Umbilical cord (tissue), 2 donors: Measurements from ENCODE around the gene ZEB2. TPM values are rescaled to one million over a fixed set of nuclear protein-coding genes. Genes with fewer than 3 reads are reported as not detected.

ENCODE experiments used
- DNase-seq: peaks from one replicate; pipeline ENCODE4 v3.0.0-alpha.2; 2015; ENCODE audit warnings: low spot score
- total RNA-seq: library from RNA; depleted of rRNA; stranded (reverse); fragments of >200 nt; gene quantifications from one replicate; pipeline ENCODE4 v1.2.3, GENCODE V29; 2014; ENCODE audit warnings: low replicate concordance; ENCODE audit not compliant: insufficient read depth

Gene ZEB2
- total RNA-seq, 1 donor from 2014 or later: 136 TPM

DNA sequence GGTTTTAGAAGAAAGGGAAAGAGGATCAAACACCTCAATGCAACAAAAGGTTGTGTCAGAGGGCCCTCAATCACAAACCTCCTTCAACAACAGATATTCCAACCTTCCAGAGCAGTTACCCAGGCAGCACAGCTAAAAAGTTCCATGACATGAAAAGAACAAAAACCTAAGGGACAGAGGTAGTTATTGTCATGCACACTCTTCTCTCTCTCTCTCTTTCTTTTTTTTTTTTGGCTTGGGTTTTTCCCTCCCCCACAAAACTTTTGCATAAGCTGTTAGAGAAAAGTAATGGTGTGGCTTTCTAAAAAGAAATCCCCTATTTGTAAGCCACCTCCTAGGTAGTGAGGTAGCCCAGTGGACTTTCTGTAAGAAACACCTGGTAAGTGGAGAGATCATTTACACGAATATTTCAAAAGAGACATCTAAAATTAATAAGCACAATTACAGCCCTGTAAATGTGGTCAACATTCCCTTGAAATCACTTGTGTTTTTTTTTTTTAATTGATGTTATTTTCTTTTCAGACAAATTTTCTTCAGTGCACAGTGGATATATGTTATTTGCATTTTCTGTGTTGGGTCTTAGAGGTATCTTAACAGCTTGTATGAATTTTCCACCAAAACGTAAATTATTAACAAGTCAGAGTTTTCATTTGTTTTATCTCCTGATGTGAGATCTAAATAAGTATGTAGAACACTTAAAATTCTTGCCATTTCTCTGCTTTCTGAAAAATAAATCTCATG lies 48.4 kb downstream of the ZEB2 start:
- DNase-seq: no peak

DNA sequence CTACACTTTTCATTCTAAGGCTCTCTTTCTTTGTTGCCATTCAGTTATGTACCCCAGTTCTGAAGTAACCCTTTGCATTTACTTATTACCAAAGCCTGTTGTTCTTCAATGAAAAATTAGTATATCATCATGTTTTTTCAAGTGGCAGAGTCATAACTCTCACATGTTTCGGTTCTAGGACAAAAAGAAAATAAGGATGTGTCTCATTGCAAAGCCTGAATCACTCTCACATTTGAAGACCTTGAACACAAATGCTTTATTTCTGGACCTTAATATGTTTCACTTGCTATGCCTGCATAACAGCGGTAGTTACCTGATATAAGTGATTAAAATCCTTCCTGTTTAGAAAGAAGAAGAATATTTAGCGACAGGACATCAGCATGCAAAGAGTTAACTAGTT lies 49.1 kb downstream of the ZEB2 start:
- no peak for DNase-seq

DNA sequence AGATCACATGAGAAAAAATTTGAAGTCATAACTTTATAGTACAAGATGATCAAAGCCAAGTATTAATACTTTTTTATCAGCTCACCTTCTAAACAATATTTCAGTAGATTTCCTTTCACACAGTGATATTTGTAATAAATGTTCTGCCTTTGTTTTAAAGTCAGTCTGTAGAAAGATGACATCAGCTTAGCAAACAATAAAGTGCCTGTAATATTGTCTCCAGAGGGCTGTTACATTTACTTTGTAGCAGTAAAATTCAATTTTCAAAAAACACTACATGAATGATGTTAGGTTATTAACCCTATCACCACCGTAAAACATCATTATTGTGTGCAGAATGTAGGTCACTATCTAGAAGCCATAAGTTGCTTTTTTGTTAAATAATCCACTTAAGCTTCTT lies 49.6 kb downstream of the ZEB2 start:
- no peak for DNase-seq

DNA sequence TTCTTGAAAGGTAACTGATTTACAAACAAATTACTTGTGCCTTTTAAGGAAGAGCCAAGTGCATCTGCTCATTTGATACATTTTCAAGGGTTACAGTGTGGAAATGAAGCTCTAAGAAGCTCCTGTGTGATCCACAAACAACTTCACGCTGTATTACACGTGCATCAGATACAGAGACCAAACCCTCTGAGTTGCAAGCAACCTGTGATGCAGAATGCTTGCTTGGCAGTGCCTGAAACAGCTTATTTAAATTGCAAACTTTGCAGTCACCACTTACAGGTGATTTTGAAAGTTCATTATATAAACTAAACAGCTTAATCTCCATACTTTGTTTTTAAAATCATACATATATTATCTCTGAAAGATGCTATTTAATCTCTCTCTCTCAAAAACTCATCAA lies 50.1 kb downstream of the ZEB2 start:
- no peak for DNase-seq

DNA sequence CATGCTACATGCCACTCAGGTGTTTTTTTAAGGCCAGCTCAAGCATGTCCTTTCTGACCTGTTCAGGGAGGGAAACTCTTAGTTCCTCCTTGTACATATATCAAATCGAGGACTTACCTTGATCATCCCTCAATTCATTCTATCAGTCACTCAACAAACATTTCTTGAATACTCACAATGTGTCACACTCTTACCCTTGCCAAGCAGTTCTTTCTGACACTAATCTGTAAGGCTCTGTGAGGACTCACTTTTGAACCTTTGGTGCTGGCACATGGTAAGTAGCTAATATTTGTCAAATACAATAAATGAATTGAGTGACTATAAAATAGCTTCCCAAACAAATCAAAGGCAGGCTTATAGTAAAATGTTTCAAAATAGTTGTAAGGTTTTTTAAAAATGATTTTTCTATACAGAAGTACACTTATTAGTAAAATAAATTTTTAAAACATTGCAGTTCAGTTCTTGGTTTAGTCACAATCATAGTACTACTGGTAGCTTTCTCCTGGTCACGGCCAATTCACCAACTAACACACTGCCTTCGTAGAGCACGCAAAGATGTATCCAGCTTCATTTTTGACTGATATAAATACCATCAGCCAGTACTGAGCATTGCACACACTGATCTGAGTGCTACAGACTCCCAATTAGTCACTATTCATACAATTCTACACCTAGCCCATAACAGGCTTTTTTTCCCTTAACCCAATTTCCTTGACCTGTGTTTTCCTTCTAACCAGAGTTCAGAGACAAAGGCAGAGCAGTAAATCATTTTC lies 50.9 kb downstream of the ZEB2 start:
- no peak for DNase-seq

DNA sequence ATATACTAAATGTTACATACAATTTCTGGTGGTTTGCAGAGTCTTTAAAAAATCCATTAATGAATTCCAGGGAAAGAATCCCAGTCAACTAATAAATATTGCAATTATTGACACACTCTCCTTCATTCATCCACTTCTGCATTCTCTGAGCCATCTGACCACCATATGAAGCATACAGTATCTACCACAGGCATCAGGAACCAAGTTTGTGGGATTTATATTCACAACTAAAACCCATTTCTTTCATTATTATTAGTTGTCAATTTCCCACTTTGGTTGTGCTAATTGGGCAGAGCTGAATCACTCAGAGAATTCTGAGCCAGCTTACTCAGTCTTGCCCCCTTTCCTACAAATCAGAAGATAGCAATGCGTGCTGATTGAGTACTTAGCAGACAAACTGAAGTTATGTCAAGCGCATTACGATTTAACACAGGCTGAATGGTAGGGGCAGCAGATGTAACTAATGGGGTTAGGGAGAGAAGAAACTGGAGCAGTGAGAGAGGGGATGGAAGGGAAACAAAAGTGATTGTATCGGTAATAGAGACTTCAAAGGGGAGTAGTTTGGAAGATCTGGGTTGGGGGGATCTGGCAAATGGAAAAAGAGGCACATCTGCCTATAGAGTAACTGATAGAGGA lies 52.3 kb downstream of the ZEB2 start:
- DNase-seq: no peak

DNA sequence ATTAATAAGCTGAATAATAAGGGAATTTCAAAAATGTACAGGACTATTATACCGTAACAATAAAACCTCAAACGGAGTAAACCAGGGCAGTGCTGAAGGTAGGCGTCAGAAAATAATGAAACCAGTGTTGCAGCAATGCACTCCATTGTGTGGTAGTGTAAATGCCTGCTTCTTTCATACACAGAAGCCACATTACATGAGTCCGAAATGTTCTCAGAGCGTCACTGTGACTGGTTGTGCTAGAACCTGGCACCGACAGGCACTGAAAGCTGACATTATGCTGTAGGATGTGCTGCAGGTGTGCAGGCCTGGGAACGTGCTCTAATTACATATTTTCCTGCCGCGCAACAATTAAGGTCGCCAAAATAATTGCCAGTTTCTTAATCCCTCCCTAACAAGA lies 53.3 kb downstream of the ZEB2 start:
- no peak for DNase-seq

DNA sequence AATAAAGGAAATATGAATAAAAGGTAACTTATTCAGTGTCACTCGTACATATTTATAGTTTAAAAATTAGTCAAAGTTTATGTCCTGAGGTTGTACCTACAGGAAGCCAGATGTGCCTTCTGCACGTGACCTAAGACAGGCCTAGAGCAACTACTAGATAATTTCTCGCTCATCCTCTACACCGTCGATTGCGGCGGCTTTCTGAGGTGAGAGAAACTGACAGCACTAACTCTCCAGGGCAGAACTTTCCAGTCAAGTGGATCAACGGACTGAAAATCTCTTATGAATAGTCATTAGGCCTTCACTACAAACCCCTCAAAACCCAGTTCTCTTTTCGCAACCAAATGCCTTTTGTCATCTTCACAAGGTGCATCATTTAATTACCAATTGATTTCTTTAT lies 54.2 kb downstream of the ZEB2 start:
- no peak for DNase-seq

DNA sequence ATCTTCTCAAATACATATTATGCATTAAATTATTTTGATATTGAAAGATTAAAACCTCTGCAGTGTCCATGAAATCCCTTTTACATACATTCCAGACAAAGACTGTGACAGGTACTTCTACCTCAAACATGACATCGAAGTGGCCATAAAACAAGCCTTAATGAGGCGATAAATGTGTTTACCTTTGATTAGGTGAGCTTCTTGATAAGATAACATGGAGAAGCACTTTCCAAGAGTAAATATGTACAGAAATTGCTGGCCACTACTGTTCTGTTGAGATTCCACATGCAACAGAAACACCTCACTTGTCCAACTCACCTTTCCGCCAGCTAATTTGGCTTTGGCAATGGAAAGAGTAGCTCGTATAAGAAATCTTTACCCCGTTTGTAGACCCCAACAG lies 55.2 kb downstream of the ZEB2 start:
- DNase-seq: no peak

DNA sequence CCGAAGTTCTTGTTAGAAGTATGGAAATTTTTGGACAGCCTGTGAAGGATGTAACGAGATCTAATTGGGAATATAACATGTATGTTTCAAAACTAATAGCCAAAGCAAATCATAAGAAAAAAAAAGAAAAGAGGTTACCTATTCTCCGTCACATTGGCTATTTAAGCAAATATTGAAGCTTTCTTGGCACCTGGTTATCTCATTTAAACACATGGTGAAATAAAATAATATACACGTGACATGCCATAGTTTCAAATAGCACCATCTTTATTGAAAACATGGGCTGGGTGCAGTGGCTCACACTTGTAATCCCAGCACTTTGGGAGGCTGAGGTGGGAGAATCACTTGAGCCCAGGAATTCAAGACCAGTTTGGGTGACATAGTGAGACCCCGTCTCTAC lies 56.7 kb downstream of the ZEB2 start:
- no peak for DNase-seq

DNA sequence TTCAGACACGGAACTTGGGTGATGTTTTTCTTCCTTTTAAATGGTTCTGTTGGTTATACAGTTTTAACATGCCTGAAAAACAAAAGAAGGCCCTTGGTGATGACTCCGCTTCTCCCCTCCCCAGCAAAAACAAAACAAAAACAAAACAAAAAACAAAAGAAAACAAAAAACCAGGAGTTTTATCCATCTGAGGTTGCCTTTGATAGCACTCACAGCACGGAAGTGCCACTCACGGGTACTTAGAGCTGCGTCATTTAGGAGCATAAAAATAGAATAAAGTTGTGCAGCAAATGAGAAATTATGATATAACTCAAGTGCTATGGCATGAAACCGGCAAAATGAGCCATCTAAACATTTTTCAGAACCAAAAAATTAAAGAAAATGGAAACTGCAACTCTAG lies 57.7 kb downstream of the ZEB2 start:
- DNase-seq: no peak

DNA sequence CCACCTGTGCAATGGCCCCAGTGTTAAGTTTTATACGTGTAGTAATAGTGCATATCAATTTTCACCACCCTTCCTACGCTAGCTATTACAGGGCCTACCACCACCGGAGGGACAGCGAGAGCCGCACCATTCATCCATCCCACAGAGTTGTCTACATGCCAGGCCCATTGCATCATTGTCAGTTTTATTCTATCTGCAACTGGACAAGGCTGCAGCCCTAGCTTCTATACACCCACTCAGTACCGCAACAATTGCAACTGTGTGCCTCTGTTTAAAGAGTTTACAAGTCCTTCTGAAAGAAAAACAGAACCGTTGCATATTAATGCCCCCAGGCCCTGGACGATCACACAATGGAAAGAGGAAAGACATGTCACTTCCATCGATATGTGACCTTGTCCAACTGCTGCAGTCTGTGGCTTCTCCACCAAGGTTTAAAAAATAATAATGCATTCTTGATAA lies 58.6 kb downstream of the ZEB2 start:
- DNase-seq: no peak

DNA sequence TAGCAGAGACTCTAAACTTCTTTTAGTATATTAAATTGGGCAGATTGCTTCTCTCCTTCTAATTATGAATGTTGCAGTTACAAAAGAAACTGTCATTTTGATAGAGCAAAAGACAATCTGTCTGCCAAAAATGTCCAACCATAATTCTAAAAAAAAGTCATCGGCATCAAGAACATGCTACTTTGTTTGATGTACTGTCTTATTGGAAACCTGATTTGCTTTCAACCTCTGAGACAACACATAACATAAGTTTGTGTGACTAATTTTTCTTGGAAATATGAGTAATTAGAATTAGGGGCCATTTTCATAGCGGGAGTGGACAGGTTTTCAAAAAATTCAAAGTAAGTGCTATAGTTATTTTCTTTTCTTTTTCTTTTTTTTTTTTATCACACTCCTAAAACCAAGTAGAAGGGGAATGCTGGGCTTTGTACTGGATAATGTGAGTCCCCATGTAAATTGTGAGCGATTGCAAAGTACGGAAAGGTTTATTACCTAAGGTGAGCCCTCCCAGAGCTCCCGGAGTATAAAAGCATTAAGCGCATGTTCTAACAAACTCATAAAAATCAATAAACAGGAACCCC lies 59.1 kb downstream of the ZEB2 start:
- DNase-seq: no peak

DNA sequence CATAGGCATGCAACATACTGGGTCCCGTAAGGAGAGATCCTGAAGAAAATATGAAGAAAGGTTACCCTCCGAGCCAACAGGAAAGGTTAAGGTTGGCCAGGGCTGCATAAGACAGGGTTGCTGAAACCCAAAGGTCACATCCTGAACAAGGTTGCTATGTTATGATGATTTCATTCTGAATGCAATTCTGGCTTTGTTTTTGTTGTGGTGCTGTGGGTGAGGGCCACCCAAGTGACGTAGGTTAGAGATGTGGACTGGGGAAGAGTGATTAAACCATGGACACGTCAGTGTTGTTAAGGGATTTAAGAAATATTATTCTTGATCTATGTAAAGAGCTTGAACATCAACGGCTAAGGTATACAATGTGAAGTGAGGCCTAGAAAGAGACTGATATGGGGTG lies 60.0 kb downstream of the ZEB2 start:
- no peak for DNase-seq

DNA sequence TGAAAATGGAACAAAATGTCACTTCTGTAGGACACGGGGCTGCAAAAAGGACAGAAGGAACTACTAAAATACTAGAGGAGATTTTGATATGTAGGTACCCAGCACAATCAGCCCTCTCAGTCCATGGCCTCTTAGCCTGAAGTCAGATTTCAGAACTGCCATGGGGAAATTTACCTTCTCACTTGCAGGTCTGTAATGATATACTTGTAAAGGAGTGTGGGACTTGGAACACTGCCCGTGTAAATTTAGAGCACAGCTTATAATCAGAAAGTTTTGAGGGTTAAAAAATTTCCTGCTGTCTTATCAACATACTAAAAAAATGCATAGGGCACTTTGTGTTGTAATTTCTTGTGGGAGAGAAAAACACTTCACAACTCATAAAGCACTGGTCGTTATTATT lies 60.6 kb downstream of the ZEB2 start:
- DNase-seq: no peak

DNA sequence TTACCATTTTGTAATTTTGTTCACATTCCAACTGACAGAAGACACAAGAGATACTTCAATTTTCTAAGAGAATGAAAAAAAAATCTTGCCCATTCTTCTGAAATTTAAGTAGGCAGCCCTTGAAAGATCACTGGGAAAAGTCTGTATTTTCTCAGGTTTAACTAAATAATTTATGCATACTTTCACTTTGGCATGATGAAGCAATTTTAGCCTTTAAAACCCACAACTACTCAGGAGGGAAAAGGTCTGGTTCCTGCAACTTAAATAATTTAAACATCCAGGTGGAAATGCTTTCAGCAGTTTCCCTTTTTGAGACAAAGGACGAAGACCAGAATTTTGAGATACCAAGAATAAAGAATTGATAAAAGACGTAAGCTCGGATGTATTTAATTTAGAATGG lies 61.4 kb downstream of the ZEB2 start:
- DNase-seq: no peak

DNA sequence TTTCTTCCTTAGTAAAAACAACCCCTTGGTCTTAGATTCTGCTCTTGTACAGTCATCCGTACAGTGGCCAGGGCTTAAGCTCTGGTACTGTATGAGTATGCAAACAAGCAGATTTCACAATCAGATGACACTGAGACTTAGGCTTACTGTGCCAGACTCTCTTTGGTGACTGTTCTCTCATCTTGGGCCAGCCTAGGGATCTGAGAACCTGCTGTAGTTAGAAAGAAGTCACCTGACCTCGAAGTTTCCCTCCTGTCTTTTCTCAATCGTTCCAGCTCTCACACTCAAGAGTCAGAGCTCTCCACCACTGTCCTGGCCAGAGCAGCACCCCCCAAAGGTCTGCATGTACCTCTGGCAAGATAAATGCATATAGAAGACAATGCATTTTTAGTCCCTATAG lies 63.2 kb downstream of the ZEB2 start:
- DNase-seq: peak; percentile 80

DNA sequence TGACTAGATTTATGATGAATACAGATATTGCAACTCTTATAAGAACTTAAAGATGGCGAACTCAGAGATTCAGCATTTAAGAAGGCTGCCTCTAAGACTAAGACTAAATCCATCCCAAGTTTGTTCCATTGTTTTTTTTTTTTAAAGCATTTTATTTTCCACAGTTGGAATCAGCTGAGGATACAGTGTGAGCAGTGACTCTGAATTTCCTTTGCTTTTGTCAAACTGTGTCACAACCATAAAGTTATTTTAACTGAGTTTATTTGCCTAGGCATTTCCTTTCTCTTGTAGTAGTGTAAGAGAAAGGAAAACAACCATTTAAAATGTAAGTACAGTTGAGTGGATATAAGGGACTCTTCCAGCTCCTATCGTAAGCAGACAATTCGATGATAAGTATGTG lies 63.9 kb downstream of the ZEB2 start:
- DNase-seq: no peak

DNA sequence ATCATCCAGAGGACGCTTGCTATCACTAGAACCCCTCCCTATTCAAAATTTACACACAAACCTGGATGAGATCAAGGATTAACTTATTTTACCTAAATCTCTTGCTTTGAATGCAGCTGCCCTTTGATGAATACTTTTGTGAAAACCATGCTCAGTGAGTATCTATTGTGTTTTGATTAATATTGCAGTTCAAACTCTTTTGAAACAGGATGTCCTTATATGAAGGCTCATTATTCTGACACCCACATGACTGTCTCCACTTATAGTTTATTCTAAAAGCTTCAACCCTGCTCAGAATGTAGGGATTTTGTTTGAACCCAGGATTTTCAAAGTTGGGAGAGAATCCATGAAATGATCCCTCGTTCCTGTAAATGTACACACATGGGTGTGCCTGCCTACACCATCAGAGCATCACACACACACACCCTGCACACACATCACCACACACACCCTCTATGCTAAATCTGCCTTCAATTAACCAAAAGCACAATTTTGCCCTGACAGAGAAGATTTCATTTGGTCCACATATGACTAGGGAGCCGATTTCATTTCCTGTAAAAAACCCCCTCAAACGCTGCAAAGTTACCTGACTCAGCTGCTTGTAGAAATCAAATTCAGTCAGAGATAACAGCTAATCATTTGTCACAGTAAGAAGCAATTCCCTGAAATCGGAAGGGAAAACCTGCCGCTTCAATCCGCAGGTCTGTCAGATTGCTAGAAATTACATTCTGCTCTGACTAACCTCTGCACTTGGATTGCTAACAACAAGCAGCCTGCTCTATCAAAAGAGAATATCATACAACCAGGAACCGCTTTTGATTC lies 65.2 kb downstream of the ZEB2 start:
- DNase-seq: peak; percentile 67

DNA sequence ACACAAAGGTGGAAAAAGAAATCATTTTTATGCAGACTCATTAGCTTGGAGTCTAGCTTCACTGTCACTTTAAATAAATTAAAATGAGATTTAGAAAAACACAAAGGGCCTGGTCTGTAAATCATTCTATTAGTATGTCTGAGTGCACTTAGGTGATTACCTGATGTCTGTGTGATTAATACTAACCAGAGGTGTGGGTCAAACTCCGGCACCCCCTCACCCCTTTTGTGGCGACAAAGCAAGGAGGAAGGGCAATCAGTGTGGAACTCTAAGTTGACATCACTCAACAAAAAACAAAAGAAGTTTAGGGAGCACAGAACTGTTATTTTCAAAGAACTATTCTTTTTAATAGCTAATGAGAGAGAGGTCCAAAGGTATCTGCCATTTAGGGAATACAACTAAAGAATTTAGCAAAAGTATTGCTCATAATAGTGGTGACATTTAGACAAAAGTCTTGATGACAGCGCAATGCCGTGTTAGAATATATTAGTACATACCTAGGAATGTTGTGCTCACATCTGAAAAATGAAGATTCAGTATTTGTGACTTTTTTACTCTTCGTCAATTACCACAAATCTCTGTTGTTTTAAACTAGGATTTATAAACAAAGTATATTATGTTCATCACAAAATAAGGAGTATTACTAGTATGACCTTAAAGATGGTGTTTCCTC lies 66.3 kb downstream of the ZEB2 start:
- no peak for DNase-seq

DNA sequence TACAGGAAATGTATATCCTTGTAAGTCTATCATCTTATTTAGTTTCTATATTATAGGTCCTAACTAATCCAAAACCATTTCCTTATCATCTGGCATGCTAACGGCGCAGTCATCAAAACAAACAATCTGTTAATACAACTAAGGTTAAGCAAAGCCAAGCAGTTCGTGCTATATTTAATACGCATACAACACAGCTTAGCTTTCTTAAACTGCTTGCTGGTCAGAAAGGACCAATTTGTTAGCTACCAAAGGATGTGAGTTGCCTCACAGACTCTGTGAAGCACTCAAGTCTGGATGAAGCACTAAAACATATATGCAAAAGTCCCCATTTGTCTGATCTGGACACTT lies 67.0 kb downstream of the ZEB2 start:
- peak; percentile 72 for DNase-seq
